Bone marrow (tissue), 2 donors: Measurements from ENCODE around the gene FMNL2.

Source experiments
- DNase-seq, 2 donors: peaks; one replicate each; lab custom pipeline; 2025; lab: John Stamatoyannopoulos, UW

FMNL2 gene

GRCh38 chr2:152651834-152652233, 316.9 kb downstream of the FMNL2 start:
- no peak for DNase-seq

GRCh38 chr2:152655880-152656279, 320.9 kb downstream of the FMNL2 start:
- DNase-seq: no peak

- no peak for DNase-seq
Observed at GRCh38 chr2:152657043-152657442, 322.1 kb downstream of the FMNL2 start.

DNA sequence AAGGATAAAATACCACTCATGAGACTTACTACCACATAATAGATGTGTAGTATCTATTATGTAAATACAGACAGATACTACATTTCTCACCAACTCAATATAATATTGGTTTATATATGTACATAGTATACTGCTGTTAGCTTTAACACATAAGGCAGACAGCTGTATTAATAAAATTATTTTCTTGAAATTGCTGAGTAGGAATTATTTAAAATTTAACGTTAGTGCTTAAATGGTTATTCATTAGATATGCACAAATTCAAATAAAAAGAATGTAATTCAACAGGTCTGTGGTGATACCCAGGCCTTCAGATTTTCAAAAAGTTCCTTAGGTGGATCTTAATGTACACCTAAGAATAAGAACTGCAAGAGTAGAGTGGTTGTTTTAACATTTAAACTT, 323.2 kb downstream of the FMNL2 start:
- no peak for DNase-seq

- DNase-seq: no peak
Observed at GRCh38 chr2:152661076-152661475, 326.1 kb downstream of the FMNL2 start.

DNA sequence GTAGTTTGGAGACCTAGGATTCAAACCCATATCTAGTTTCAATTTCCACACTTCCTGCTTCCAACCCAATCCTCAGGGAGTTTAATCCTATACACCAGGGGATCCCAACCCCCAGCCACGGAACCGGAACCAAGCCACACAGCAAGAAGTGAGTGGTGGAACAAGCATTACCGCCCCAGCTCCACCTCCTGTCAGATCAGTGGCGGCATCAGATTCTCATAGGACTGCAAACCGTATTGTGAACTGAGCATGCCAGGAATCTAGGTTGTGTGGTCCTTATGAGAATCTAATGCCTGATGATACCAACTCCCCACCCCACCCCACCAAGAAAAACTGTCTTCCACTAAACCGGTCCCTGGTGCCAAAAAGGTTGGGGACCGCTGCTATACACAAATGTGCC, 329.8 kb downstream of the FMNL2 start:
- no peak for DNase-seq

DNA sequence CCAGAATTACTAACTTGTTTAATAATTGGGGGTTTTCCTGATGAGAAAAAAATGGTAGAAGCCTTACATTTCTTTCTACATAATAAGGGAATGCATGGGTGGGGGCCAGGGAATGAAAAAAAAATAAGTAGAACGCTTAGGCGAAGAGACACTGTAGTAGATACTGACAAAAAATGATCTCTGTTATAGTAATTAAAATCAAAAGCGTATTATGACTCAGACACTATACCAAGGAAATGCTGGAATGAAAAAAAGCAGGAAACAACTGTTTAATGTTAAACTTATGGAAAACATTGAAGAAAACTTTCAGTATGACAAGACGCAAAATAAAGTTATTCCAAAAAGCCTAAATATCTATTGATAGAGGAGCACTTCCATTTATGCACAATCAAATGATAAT, 339.4 kb downstream of the FMNL2 start:
- DNase-seq: no peak

DNA sequence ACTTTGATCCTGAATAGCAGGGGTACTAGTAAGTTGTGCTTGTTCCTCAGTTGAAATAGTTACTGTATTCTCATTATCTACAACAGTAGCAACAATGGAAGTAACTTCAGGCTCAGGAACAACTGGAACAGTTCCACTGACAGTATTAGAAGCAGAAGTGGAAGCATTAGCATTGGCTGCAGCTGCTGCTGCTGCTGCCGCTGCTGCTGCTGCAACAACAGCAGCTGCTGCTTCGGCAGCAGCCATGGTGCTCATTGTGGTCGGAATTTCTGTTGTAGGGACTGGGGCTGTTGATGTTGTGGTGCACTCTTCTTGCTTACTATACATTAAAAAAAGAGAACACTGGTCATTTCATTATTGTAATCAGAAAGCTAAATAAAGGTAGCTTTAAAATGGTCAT, 341.5 kb downstream of the FMNL2 start:
- no peak for DNase-seq

DNA sequence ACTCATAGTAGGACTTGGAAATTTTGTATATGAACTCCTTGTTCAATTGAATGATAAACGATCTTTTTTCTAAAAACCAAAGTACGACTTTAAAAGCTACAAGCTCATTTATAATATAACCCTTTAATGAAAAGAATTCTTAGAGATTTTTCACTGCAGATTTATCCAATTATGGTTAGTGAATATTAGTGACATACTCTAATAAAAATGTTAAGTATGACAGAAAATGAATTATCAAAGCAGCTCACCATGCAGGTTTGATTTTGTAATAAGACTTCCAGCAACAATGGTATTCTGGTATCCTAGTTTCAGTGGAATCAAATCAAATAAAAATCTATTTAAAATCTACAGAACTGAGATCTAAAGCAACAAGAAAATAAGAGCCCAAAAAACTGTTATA, 343.8 kb downstream of the FMNL2 start:
- DNase-seq: no peak

DNA sequence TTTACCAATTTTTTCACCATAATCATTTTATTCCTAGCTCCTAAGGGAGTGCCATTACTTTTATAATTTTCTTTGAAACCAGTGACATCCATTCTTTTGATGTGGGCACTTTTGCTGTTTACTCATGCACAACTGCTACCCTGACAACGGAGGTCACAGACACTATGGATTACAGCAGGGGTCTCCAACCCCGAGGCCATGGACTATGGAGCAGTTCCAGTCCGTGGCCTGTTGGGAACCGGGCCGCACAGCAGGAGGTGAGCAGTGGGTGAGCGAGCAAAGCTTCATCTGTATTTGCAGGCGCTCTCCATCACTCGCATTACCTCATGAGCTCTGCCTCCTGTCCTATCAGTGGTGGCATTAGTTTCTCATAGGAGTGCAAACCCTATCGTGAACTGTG, 347.7 kb downstream of the FMNL2 start:
- DNase-seq: no peak

- no peak for DNase-seq
Observed at GRCh38 chr2:152683400-152683799, 348.4 kb downstream of the FMNL2 start.

- no peak for DNase-seq
Observed at GRCh38 chr2:152686321-152686720, 351.3 kb downstream of the FMNL2 start.

- DNase-seq: no peak
Observed at GRCh38 chr2:152693033-152693432, 358.1 kb downstream of the FMNL2 start.

DNA sequence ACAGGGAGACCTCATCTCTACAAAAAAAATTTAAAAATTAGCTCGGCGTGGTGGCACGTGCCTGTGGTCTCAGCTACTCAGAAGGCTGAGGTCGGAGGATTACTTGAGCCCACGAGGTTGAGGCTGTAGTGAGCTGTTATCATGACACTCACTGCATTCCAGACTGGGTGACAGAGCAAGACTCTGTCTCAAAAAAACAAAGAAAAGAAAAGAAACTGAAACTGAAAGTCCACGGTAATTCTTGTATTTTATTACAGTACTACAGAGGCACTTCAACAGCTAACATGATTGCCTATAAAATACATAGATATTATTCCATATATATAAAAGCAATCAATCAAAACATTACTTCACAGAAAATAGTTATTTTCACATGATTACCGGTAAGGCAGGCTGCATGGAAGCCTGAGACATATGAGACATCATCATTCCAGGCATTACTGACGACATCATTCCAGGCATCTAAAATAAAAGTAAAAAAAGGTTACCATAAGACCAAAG, 359.2 kb downstream of the FMNL2 start:
- peak in 1 of 2 donors; percentile 46 for DNase-seq

GRCh38 chr2:152695763-152696162, 360.8 kb downstream of the FMNL2 start:
- no peak for DNase-seq

GRCh38 chr2:152696476-152696875, 361.5 kb downstream of the FMNL2 start:
- DNase-seq: no peak
